ENCODE measurements around the gene KCNC3. TPM values are rescaled to one million over a fixed set of nuclear protein-coding genes. Genes with fewer than 3 reads are reported as not detected.

KCNC3 gene
- total RNA-seq, 2 experiments from 2014 or later, result 1.6 to 2.0 TPM

DNA sequence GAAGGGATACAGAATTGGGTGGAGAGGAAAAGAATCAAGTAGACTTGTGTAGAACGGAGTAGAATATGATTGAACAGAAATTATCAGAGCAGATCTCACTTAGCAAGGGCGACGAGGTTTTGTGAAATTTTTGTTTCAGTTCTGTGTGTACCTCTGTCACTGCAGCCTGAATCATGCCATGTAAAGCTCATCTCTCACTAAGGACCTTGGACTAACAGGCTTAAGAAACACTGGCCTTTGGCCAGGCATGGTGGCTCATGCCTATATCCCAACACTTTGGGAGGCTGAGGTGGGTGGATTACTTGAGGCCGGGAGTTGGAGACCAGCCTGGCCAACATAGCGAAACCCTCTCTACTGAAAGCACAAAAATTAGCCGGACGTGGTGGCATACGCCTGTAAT, 63.1 kb downstream of the KCNC3 start:
- Histone ChIP-seq H3K27me3 (ENCODE audit: control insufficient read depth in 1 of 2, insufficient read depth in 2 of 2, low read length in 2 of 2) (peaks cover 0 to 3% of the 10 kb centered on the region in 2 experiments), H3K9me3 (ENCODE audit: control insufficient read depth in 1 of 2, insufficient read depth in 1 of 2, low read length in 2 of 2) (peaks cover 0 to 7% of the 10 kb centered on the region in 2 experiments), H3K4me1 (ENCODE audit: insufficient read depth, low read length) (no peaks in the 10 kb centered on the region), H3K36me3 (ENCODE audit: insufficient read depth, low read length) (no peaks in the 10 kb centered on the region), H3K4me3 (ENCODE audit: low read length) (no peak overlapping the region), H3K27ac (ENCODE audit: low read depth in 1 of 2, low read length in 2 of 2) (no peak overlapping the region)
- Mint-ChIP-seq H3K9me3 (no peaks in the 10 kb centered on the region), H3K27ac (no peak overlapping the region), H3K36me3 (ENCODE audit: low read depth) (no peaks in the 10 kb centered on the region), H3K4me1 (ENCODE audit: low read depth) (no peaks in the 10 kb centered on the region), H3K4me3 (no peak overlapping the region), H3K27me3 (peaks cover 32% of the 10 kb centered on the region)
- TF ChIP-seq, protein P1, sequence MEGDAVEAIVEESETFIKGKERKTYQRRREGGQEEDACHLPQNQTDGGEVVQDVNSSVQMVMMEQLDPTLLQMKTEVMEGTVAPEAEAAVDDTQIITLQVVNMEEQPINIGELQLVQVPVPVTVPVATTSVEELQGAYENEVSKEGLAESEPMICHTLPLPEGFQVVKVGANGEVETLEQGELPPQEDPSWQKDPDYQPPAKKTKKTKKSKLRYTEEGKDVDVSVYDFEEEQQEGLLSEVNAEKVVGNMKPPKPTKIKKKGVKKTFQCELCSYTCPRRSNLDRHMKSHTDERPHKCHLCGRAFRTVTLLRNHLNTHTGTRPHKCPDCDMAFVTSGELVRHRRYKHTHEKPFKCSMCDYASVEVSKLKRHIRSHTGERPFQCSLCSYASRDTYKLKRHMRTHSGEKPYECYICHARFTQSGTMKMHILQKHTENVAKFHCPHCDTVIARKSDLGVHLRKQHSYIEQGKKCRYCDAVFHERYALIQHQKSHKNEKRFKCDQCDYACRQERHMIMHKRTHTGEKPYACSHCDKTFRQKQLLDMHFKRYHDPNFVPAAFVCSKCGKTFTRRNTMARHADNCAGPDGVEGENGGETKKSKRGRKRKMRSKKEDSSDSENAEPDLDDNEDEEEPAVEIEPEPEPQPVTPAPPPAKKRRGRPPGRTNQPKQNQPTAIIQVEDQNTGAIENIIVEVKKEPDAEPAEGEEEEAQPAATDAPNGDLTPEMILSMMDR (IDR thresholded peaks at IDR 0.05), result no peak
- intact Hi-C loops (cut with DNase I, micrococcal nuclease), result no loop called here
- POLR2A ChIA-PET, result no interaction called here
- ATAC-seq (ENCODE audit: poor library complexity) (no peak), DNase-seq (no peak)
- CTCF ChIA-PET, result no interaction called here

DNA sequence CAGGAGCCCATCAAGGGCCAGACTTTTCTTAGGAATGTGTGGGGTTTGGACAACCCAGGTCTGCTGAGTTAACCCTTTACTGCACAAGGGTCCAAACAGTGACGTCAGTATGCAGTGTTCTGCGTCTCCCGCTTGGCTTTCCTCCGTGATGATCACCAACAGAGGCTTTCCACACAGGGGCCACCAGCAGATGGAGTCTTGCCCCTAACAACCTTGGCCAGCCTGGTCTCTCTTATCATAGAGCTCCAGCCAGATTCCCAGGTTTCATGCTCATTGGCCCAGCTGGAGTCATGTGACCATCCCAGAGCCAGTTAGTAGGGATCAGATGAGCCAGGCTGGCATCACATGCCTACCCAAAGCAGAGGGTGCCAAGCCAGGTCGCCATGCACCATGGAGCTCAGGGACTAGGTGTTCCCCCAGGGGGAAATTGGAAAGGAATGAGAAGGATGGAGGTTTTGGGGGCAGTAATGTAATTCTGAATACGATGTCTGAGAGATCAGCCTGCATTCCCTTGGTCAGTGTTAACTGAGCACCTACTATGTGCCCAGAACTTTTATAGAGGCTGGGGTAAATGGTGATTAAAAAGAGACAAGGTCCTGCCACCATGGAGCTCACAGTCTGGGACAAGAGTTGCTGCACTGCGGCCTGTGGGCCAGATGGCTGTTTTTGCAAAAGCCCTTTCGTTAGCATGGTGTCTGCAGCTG, 64.5 kb downstream of the KCNC3 start:
- DNase-seq, result no peak
- Mint-ChIP-seq H3K36me3 (ENCODE audit: low read depth) (no peaks in the 10 kb centered on the region), H3K9me3 (no peaks in the 10 kb centered on the region), H3K27me3 (peaks cover 30% of the 10 kb centered on the region), H3K4me3 (no peak overlapping the region), H3K27ac (no peak overlapping the region), H3K4me1 (ENCODE audit: low read depth) (no peaks in the 10 kb centered on the region)
- Histone ChIP-seq H3K4me1 (ENCODE audit: insufficient read depth, low read length) (no peaks in the 10 kb centered on the region), H3K36me3 (ENCODE audit: insufficient read depth, low read length) (no peaks in the 10 kb centered on the region), H3K27ac (ENCODE audit: low read depth in 1 of 2, low read length in 2 of 2) (no peak overlapping the region), H3K4me3 (ENCODE audit: low read length) (no peak overlapping the region), H3K27me3 (ENCODE audit: control insufficient read depth in 1 of 2, insufficient read depth in 2 of 2, low read length in 2 of 2) (peaks cover 0 to 3% of the 10 kb centered on the region in 2 experiments), H3K9me3 (ENCODE audit: control insufficient read depth in 1 of 2, insufficient read depth in 1 of 2, low read length in 2 of 2) (peaks cover 0 to 7% of the 10 kb centered on the region in 2 experiments)
- intact Hi-C loops (cut with DNase I, micrococcal nuclease), result no loop called here
- ChIA-PET POLR2A (no interaction called here), CTCF (no interaction called here)
- ATAC-seq (ENCODE audit: poor library complexity), result no peak
- TF ChIP-seq, protein P1 (IDR thresholded peaks at IDR 0.05), result no peak

DNA sequence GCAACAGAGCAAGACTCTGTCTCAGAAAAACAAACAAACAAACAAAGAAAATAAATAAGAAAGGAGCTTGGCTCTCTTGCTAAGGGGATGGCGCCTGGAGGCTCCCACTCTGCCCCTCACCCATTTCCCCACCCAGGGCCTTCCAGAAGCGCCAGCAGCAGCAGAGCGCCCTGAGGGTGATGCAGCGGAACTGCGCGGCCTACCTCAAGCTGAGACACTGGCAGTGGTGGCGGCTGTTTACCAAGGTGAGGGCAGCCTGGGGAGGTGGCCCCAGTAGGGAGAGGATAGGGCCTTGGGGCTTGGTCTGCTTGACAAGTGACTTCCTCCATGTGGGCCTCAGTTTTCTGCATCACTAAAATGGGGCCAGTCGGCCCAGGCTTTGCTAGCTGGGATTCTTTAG, 66.0 kb downstream of the KCNC3 start:
- intact Hi-C loops (cut with DNase I, micrococcal nuclease), result no loop called here
- TF ChIP-seq, protein P1 (IDR thresholded peaks at IDR 0.05), result no peak
- DNase-seq (no peak), ATAC-seq (ENCODE audit: poor library complexity) (no peak)
- peaks cover 0 to 3% of the 10 kb centered on the region in 2 experiments for H3K27me3 ChIP-seq (ENCODE audit: control insufficient read depth in 1 of 2, insufficient read depth in 2 of 2, low read length in 2 of 2)
- H3K36me3 ChIP-seq (ENCODE audit: insufficient read depth, low read length), result no peaks in the 10 kb centered on the region
- no peak overlapping the region for H3K27ac Mint-ChIP-seq
- H3K9me3 ChIP-seq (ENCODE audit: control insufficient read depth in 1 of 2, insufficient read depth in 1 of 2, low read length in 2 of 2), result peaks cover 0 to 7% of the 10 kb centered on the region in 2 experiments
- ChIA-PET CTCF (no interaction called here), POLR2A (no interaction called here)
- no peak overlapping the region for H3K4me3 Mint-ChIP-seq
- H3K36me3 Mint-ChIP-seq (ENCODE audit: low read depth), result no peaks in the 10 kb centered on the region
- H3K4me1 Mint-ChIP-seq (ENCODE audit: low read depth), result no peaks in the 10 kb centered on the region
- no peaks in the 10 kb centered on the region for H3K9me3 Mint-ChIP-seq
- no peak overlapping the region for H3K27ac ChIP-seq (ENCODE audit: low read depth in 1 of 2, low read length in 2 of 2)
- no peaks in the 10 kb centered on the region for H3K4me1 ChIP-seq (ENCODE audit: insufficient read depth, low read length)
- peaks cover 30% of the 10 kb centered on the region for H3K27me3 Mint-ChIP-seq
- H3K4me3 ChIP-seq (ENCODE audit: low read length), result no peak overlapping the region

Other genes starting within 250 kb of the KCNC3 start
- not detected for gene IZUMO2, start 166.1 kb downstream of the KCNC3 start, total RNA-seq
- not detected for gene MYH14, start 125.8 kb downstream of the KCNC3 start, total RNA-seq
- under 1 TPM; 0.61 to 0.91 TPM for gene NAPSA, start 36.3 kb upstream of the KCNC3 start, total RNA-seq
- 100 to 1,000 TPM; 261 to 265 TPM for gene NR1H2, start 47.1 kb upstream of the KCNC3 start, total RNA-seq
- gene POLD1, start 55.0 kb upstream of the KCNC3 start, total RNA-seq, result 10 to 100 TPM; 22.1 to 24.2 TPM
- gene SPIB, start 89.6 kb upstream of the KCNC3 start, total RNA-seq, result under 1 TPM; 0.42 to 0.52 TPM
- under 1 TPM in 1 of 2 experiments, not detected in 1; 0.08 TPM for gene MYBPC2, start 103.5 kb upstream of the KCNC3 start, total RNA-seq
- 10 to 100 TPM; 80.0 to 80.3 TPM for gene EMC10, start 147.1 kb upstream of the KCNC3 start, total RNA-seq
- gene GARIN5A, start 147.5 kb upstream of the KCNC3 start, total RNA-seq, result under 1 TPM in 1 of 2 experiments, not detected in 1; 0.50 TPM
- 10 to 100 TPM; 11.7 to 11.9 TPM for gene JOSD2, start 181.8 kb upstream of the KCNC3 start, total RNA-seq
- gene ASPDH, start 184.5 kb upstream of the KCNC3 start, total RNA-seq, result not detected
- not detected for gene LRRC4B, start 239.1 kb upstream of the KCNC3 start, total RNA-seq